ENCODE measurements around the gene RNF2. TPM values are rescaled to one million over a fixed set of nuclear protein-coding genes. Genes with fewer than 3 reads are reported as not detected.

RNF2 gene
- total RNA-seq, 4 donors from 2014 or later = 10.2 to 18.7 (median 17.4) TPM

DNA sequence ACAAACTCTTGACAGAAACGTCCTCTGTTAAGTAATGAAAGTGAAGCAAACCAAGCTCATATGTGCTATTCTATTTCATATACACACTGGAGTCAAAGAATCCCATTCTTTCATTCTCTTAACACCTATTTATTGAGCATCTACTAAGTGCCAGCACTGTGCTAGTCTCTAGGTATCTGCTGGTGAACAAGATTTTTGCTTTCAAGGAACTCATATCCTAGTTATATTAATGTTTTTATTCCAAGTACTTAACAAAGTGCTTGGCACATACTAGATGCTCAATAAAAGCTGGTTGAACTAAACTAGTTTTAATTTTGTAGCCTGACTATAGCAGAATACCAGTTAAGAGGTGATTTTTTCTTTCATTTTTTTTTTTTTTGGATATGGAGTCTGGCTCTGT is 3.6 kb upstream of the RNF2 start:
- H3K9me3 ChIP-seq = no peaks in the 10 kb centered on the region
- no peak overlapping the region for H3K4me3 ChIP-seq
- H3K4me1 ChIP-seq = peaks cover 0 to 11% (median 3%) of the 10 kb centered on the region in 3 donors
- no peaks in the 10 kb centered on the region for H3K27me3 ChIP-seq
- H3K36me3 ChIP-seq = no peaks in the 10 kb centered on the region
- TF ChIP-seq POLR2AphosphoS5 (IDR thresholded peaks at IDR 0.05) = no peak
- no peak for TF ChIP-seq EP300 (IDR thresholded peaks at IDR 0.05)
- TF ChIP-seq, protein P1, sequence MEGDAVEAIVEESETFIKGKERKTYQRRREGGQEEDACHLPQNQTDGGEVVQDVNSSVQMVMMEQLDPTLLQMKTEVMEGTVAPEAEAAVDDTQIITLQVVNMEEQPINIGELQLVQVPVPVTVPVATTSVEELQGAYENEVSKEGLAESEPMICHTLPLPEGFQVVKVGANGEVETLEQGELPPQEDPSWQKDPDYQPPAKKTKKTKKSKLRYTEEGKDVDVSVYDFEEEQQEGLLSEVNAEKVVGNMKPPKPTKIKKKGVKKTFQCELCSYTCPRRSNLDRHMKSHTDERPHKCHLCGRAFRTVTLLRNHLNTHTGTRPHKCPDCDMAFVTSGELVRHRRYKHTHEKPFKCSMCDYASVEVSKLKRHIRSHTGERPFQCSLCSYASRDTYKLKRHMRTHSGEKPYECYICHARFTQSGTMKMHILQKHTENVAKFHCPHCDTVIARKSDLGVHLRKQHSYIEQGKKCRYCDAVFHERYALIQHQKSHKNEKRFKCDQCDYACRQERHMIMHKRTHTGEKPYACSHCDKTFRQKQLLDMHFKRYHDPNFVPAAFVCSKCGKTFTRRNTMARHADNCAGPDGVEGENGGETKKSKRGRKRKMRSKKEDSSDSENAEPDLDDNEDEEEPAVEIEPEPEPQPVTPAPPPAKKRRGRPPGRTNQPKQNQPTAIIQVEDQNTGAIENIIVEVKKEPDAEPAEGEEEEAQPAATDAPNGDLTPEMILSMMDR (IDR thresholded peaks at IDR 0.05) = no peak
- no peak overlapping the region for H3K27ac ChIP-seq
- 18 to 33% methylated on average over 1 of the region's 1 CpG for WGBS, 2 donors (ENCODE audit: low coverage in 1 of 2)
- no peak for ATAC-seq

DNA sequence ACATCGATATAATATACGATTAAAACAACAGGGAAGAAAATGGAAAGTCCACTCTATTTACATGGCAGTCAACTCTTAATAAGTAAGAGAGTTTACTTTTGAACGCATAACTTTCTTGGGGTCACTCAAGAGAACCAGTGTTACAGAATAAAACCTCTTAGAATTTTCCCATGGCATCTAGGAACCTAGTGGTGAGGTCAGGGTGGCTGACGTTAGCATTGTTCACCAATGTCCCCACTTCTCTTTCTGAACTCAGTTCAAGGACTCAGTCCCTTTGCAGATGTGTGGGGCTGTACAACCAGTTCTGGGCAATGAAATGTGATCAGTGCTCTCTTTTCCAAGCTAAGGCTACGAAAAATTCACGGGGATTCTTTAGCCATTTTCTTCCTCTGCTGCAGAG is 2.6 kb upstream of the RNF2 start:
- peaks cover 3 to 21% (median 10%) of the 10 kb centered on the region in 3 donors for H3K4me1 ChIP-seq
- H3K36me3 ChIP-seq = no peaks in the 10 kb centered on the region
- no peak for ATAC-seq
- no peaks in the 10 kb centered on the region for H3K27me3 ChIP-seq
- H3K4me3 ChIP-seq = no peak overlapping the region
- no peak overlapping the region for H3K27ac ChIP-seq
- TF ChIP-seq, protein P1 (IDR thresholded peaks at IDR 0.05) = no peak
- TF ChIP-seq POLR2AphosphoS5 (IDR thresholded peaks at IDR 0.05) = no peak
- TF ChIP-seq POLR2A (IDR thresholded peaks at IDR 0.05) = no peak
- no peak for TF ChIP-seq EP300 (IDR thresholded peaks at IDR 0.05)
- 94 to 96% methylated on average over 6 of the region's 6 CpGs for WGBS, 2 donors (ENCODE audit: low coverage in 1 of 2)
- no peaks in the 10 kb centered on the region for H3K9me3 ChIP-seq

DNA sequence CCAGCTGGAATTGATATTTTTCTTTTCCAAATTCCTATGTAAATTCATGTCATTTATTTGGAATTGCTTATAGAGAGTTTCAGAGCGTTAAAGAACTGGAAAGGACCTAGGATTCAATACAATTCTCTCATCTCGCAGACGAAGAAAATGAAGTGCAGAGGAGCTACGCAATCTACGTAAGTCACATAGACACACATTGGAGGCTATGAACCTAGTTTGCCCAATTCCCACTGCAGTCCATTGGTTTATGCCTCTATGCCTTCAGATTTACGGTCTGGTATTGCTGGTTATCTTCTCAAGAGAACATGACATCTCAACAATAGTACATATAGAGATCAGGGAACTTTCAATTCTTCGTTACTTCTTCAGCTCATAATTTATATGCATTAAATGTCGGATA is 971 bp upstream of the RNF2 start:
- no peaks in the 10 kb centered on the region for H3K9me3 ChIP-seq
- H3K4me1 ChIP-seq = peaks cover 3 to 26% (median 10%) of the 10 kb centered on the region in 3 donors
- TF ChIP-seq POLR2A (IDR thresholded peaks at IDR 0.05) (no peak), POLR2AphosphoS5 (IDR thresholded peaks at IDR 0.05) (no peak), EP300 (IDR thresholded peaks at IDR 0.05) (no peak)
- TF ChIP-seq, protein P1 (IDR thresholded peaks at IDR 0.05) = no peak
- peak overlapping the region in 1 of 2 donors; percentile 90 for H3K4me3 ChIP-seq
- WGBS, 2 donors (ENCODE audit: low coverage in 1 of 2) = 73 to 82% methylated on average over 5 to 8 of the region's 8 CpGs
- no peak for ATAC-seq
- no peaks in the 10 kb centered on the region for H3K36me3 ChIP-seq
- H3K27ac ChIP-seq = peak overlapping the region in 3 of 4 donors; percentile 87 to 91 (median 89)
- no peaks in the 10 kb centered on the region for H3K27me3 ChIP-seq

DNA sequence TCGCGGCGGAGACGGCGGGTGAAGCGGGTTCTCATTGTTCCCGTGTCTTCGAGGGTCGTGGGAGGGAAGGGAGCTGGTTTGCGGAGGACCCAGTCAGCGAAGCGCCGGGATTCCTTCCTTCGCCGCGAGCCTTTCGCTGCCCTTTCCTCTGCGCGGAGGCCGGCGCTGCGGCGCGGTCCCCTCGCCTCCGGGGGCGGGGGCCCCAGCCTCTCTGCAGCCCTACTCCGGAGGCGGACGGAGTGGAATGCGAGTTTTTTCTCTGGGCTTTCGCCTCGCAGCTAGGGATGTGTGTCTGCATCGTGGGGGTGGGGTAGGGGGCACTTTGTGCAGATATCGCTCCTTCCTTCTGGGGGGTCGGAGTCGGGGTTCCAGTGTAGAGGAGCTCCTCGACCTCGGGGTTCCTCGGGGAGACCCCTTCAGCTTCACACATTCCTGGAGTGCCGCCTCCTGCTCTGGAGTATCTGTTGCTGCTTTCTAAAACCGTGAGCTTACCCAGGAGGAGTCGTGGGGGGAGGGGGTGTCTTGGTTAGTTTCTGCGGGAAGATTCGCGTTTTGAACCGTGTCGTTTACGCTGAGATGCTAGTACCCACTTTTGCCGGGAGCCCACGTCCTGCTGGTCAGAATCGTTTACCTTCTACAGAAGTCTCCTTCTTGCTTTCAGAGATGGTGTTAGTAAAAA is 595 bp downstream of the RNF2 start:
- peak; percentile 52 for ATAC-seq
- H3K4me3 ChIP-seq = peak overlapping the region; percentile 90
- peaks cover 3 to 26% (median 10%) of the 10 kb centered on the region in 3 donors for H3K4me1 ChIP-seq
- peak overlapping the region; percentile 66 to 91 (median 88) for H3K27ac ChIP-seq
- H3K27me3 ChIP-seq = no peaks in the 10 kb centered on the region
- H3K9me3 ChIP-seq = no peaks in the 10 kb centered on the region
- H3K36me3 ChIP-seq = no peaks in the 10 kb centered on the region
- TF ChIP-seq POLR2AphosphoS5 (IDR thresholded peaks at IDR 0.05) (no peak), POLR2A (IDR thresholded peaks at IDR 0.05) (no peak), EP300 (IDR thresholded peaks at IDR 0.05) (no peak)
- TF ChIP-seq, protein P1 (IDR thresholded peaks at IDR 0.05) = no peak
- 0% methylated on average over 11 of the region's 52 CpGs; no CpG with 5 or more reads in 1 of the 2 donors for WGBS, 2 donors (ENCODE audit: low coverage in 1 of 2)

DNA sequence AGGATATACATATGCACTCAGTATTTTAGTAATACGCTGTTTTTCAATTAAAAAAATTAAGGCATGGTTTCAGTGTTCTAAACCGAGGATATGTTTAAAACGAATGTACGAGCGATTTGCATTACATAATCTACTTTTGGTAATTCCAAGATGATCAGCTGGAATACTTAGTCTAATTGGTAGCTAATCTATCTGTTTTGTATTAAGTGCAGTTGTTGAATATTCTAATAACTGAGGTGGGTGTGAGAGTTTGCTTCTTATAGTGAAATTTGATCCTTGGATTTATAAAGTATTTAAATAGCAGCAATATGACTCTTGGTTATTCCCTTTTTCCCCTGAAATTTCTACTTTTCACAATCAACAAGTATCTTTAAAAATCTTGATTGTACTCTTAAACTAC is 1.3 kb downstream of the RNF2 start:
- Histone ChIP-seq H3K9me3 (no peaks in the 10 kb centered on the region), H3K4me3 (peak overlapping the region; percentile 90), H3K27me3 (no peaks in the 10 kb centered on the region), H3K27ac (peak overlapping the region in 1 of 4 donors; percentile 91), H3K36me3 (no peaks in the 10 kb centered on the region), H3K4me1 (peaks cover 3 to 26% (median 10%) of the 10 kb centered on the region in 3 donors)
- 0 to 1% methylated on average over 5 of the region's 5 CpGs for WGBS, 2 donors (ENCODE audit: low coverage in 1 of 2)
- TF ChIP-seq EP300 (IDR thresholded peaks at IDR 0.05) (no peak), POLR2AphosphoS5 (IDR thresholded peaks at IDR 0.05) (no peak), POLR2A (IDR thresholded peaks at IDR 0.05) (no peak)
- TF ChIP-seq, protein P1 (IDR thresholded peaks at IDR 0.05) = no peak
- no peak for ATAC-seq
